ENCODE results near the gene CDH18.

The CDH18 gene

GRCh38 chr5:19584131-19584530 lies 403.9 kb downstream of the CDH18 start:
- no peaks in the 10 kb centered on the region for H3K36me3 ChIP-seq (ENCODE audit: low read depth)
- ATAC-seq (ENCODE audit: low read depth) (no peak), DNase-seq (ENCODE audit: low spot score) (no peak)
- TF ChIP-seq, protein P1, sequence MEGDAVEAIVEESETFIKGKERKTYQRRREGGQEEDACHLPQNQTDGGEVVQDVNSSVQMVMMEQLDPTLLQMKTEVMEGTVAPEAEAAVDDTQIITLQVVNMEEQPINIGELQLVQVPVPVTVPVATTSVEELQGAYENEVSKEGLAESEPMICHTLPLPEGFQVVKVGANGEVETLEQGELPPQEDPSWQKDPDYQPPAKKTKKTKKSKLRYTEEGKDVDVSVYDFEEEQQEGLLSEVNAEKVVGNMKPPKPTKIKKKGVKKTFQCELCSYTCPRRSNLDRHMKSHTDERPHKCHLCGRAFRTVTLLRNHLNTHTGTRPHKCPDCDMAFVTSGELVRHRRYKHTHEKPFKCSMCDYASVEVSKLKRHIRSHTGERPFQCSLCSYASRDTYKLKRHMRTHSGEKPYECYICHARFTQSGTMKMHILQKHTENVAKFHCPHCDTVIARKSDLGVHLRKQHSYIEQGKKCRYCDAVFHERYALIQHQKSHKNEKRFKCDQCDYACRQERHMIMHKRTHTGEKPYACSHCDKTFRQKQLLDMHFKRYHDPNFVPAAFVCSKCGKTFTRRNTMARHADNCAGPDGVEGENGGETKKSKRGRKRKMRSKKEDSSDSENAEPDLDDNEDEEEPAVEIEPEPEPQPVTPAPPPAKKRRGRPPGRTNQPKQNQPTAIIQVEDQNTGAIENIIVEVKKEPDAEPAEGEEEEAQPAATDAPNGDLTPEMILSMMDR (IDR thresholded peaks at IDR 0.05; ENCODE audit: poor library complexity, severe bottlenecking): no peak
- H3K27me3 ChIP-seq (ENCODE audit: insufficient read depth, poor library complexity, severe bottlenecking): no peaks in the 10 kb centered on the region
- no peak overlapping the region for H3K27ac ChIP-seq (ENCODE audit: poor library complexity, severe bottlenecking)
- H3K4me3 ChIP-seq (ENCODE audit: severe bottlenecking): no peak overlapping the region
- no peaks in the 10 kb centered on the region for H3K4me1 ChIP-seq (ENCODE audit: insufficient read depth, poor library complexity, severe bottlenecking)
- H3K9me3 ChIP-seq (ENCODE audit: severe bottlenecking): no peaks in the 10 kb centered on the region

DNA sequence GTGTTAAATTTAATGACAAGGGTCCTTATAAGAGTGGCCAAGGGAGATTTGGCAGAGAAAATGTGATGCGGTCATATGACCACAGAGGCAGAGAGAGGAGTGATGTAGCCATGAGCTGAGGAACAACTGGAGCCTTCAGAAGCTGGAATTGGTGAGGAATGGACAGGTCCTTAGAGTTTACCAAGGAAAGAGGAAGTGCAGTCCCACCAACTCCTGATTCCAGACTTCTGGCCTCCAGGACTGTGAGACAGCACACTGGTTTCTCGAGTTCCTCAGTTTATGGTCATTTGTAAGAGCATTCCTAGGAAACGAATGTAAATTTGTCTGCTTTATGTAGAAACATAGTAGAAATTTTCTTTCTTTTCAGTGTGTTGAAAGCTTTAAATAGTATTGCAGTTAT lies 410.1 kb downstream of the CDH18 start:
- Histone ChIP-seq H3K27ac (ENCODE audit: poor library complexity, severe bottlenecking) (no peak overlapping the region), H3K27me3 (ENCODE audit: insufficient read depth, poor library complexity, severe bottlenecking) (no peaks in the 10 kb centered on the region), H3K36me3 (ENCODE audit: low read depth) (no peaks in the 10 kb centered on the region), H3K9me3 (ENCODE audit: severe bottlenecking) (no peaks in the 10 kb centered on the region), H3K4me1 (ENCODE audit: insufficient read depth, poor library complexity, severe bottlenecking) (no peaks in the 10 kb centered on the region), H3K4me3 (ENCODE audit: severe bottlenecking) (no peak overlapping the region)
- ATAC-seq (ENCODE audit: low read depth) (0 out of 3 replicates have a peak, but pooled peaks have one; percentile 14), DNase-seq (ENCODE audit: low spot score) (no peak)
- TF ChIP-seq, protein P1 (IDR thresholded peaks at IDR 0.05; ENCODE audit: poor library complexity, severe bottlenecking): no peak

GRCh38 chr5:19568004-19568403 lies 420.0 kb downstream of the CDH18 start:
- H3K9me3 ChIP-seq (ENCODE audit: severe bottlenecking): no peaks in the 10 kb centered on the region
- H3K4me1 ChIP-seq (ENCODE audit: insufficient read depth, poor library complexity, severe bottlenecking): no peaks in the 10 kb centered on the region
- no peaks in the 10 kb centered on the region for H3K36me3 ChIP-seq (ENCODE audit: low read depth)
- DNase-seq (ENCODE audit: low spot score) (no peak), ATAC-seq (ENCODE audit: low read depth) (no peak)
- no peak overlapping the region for H3K27ac ChIP-seq (ENCODE audit: poor library complexity, severe bottlenecking)
- no peak overlapping the region for H3K4me3 ChIP-seq (ENCODE audit: severe bottlenecking)
- TF ChIP-seq, protein P1 (IDR thresholded peaks at IDR 0.05; ENCODE audit: poor library complexity, severe bottlenecking): no peak
- no peaks in the 10 kb centered on the region for H3K27me3 ChIP-seq (ENCODE audit: insufficient read depth, poor library complexity, severe bottlenecking)

GRCh38 chr5:19565466-19565865 lies 422.5 kb downstream of the CDH18 start:
- TF ChIP-seq, protein P1 (IDR thresholded peaks at IDR 0.05; ENCODE audit: poor library complexity, severe bottlenecking): no peak
- DNase-seq (ENCODE audit: low spot score) (no peak), ATAC-seq (ENCODE audit: low read depth) (no peak)
- Histone ChIP-seq H3K27ac (ENCODE audit: poor library complexity, severe bottlenecking) (no peak overlapping the region), H3K9me3 (ENCODE audit: severe bottlenecking) (peaks cover 3% of the 10 kb centered on the region), H3K4me1 (ENCODE audit: insufficient read depth, poor library complexity, severe bottlenecking) (no peaks in the 10 kb centered on the region), H3K27me3 (ENCODE audit: insufficient read depth, poor library complexity, severe bottlenecking) (no peaks in the 10 kb centered on the region), H3K36me3 (ENCODE audit: low read depth) (no peaks in the 10 kb centered on the region), H3K4me3 (ENCODE audit: severe bottlenecking) (no peak overlapping the region)

- ATAC-seq (ENCODE audit: low read depth) (no peak; the same call in 2 of the 3 replicates), DNase-seq (ENCODE audit: low spot score) (no peak)
- Histone ChIP-seq H3K4me1 (ENCODE audit: insufficient read depth, poor library complexity, severe bottlenecking) (no peaks in the 10 kb centered on the region), H3K27ac (ENCODE audit: poor library complexity, severe bottlenecking) (no peak overlapping the region), H3K4me3 (ENCODE audit: severe bottlenecking) (no peak overlapping the region), H3K9me3 (ENCODE audit: severe bottlenecking) (peaks cover 3% of the 10 kb centered on the region), H3K36me3 (ENCODE audit: low read depth) (no peaks in the 10 kb centered on the region), H3K27me3 (ENCODE audit: insufficient read depth, poor library complexity, severe bottlenecking) (no peaks in the 10 kb centered on the region)
- TF ChIP-seq, protein P1 (IDR thresholded peaks at IDR 0.05; ENCODE audit: poor library complexity, severe bottlenecking): no peak
Measured at GRCh38 chr5:19564036-19564435, 424.0 kb downstream of the CDH18 start.
